Measurements from ENCODE around the gene ZFYVE1.
A peak's percentile ranks its signal among the peaks of the same experiment; 100 is the strongest.
"Not testable (repeated sequence)": the region's sequence is repeated elsewhere in the genome, so short reads cannot be mapped to it uniquely, and the experiment has no call there.

Gene ZFYVE1

GRCh38 chr14:72956741-72957140, 70.2 kb downstream of the ZFYVE1 start:
- not testable (repeated sequence) for DNase-seq (ENCODE audit: low read depth)

- no peak for DNase-seq (ENCODE audit: low read depth)
These were observed 74.7 kb downstream of the ZFYVE1 start for GRCh38 chr14:72952171-72952570.

GRCh38 chr14:72948481-72949138, 78.3 kb downstream of the ZFYVE1 start:
- peak; percentile 41 for DNase-seq (ENCODE audit: low read depth)

- DNase-seq (ENCODE audit: low read depth): no peak
These were observed 79.3 kb downstream of the ZFYVE1 start for GRCh38 chr14:72947366-72948160.

- no peak for DNase-seq (ENCODE audit: low read depth)
These were observed 80.4 kb downstream of the ZFYVE1 start for GRCh38 chr14:72946491-72946890.

- DNase-seq (ENCODE audit: low read depth): no peak
These were observed 81.4 kb downstream of the ZFYVE1 start for GRCh38 chr14:72945356-72946027.

GRCh38 chr14:72943876-72944430, 83.0 kb downstream of the ZFYVE1 start:
- no peak for DNase-seq (ENCODE audit: low read depth)

GRCh38 chr14:72942934-72943333, 84.0 kb downstream of the ZFYVE1 start:
- no peak for DNase-seq (ENCODE audit: low read depth)

GRCh38 chr14:72941286-72941985, 85.5 kb downstream of the ZFYVE1 start:
- DNase-seq (ENCODE audit: low read depth): no peak

GRCh38 chr14:72939630-72940029, 87.3 kb downstream of the ZFYVE1 start:
- DNase-seq (ENCODE audit: low read depth): no peak

GRCh38 chr14:72932893-72933292, 94.0 kb downstream of the ZFYVE1 start:
- no peak for DNase-seq (ENCODE audit: low read depth)

GRCh38 chr14:72929316-72930080, 97.4 kb downstream of the ZFYVE1 start:
- no peak for DNase-seq (ENCODE audit: low read depth)

- DNase-seq (ENCODE audit: low read depth): no peak
These were observed 98.0 kb downstream of the ZFYVE1 start for GRCh38 chr14:72928872-72929271.

GRCh38 chr14:72926292-72927028, 100.4 kb downstream of the ZFYVE1 start, which contains the start of gene DCAF4:
DCAF4 (plus strand) TSS chr14:72926464; CDS start chr14:72937979, 11,515 bp downstream.
- DNase-seq (ENCODE audit: low read depth): peak; percentile 90

- DNase-seq (ENCODE audit: low read depth): no peak
These were observed 101.1 kb downstream of the ZFYVE1 start for GRCh38 chr14:72925815-72926291.

- no peak for DNase-seq (ENCODE audit: low read depth)
These were observed 101.6 kb downstream of the ZFYVE1 start for GRCh38 chr14:72925171-72925759.

- no peak for DNase-seq (ENCODE audit: low read depth)
These were observed 102.6 kb downstream of the ZFYVE1 start for GRCh38 chr14:72924337-72924736.

GRCh38 chr14:72921396-72921795, 105.5 kb downstream of the ZFYVE1 start:
- no peak for DNase-seq (ENCODE audit: low read depth)

GRCh38 chr14:72920008-72920407, 106.9 kb downstream of the ZFYVE1 start:
- no peak for DNase-seq (ENCODE audit: low read depth)

All from activated T-helper 9 cell treated with anti-CD3 and anti-CD28 coated beads, Interleukin-2, amount 50 U/mL, for 16 hours (primary cell).